ENCODE data around the gene ZBTB7B.

Gene ZBTB7B

GRCh38 chr1:155006601-155007101, 4.0 kb downstream of the ZBTB7B start:
- H3K27me3 ChIP-seq (ENCODE audit: insufficient read depth, low read length), result no peaks in the 10 kb centered on the region
- peaks cover 18% of the 10 kb centered on the region for H3K4me1 ChIP-seq (ENCODE audit: insufficient read depth, low read length)
- H3K36me3 ChIP-seq (ENCODE audit: insufficient read depth, low read length), result no peaks in the 10 kb centered on the region
- H3K4me3 ChIP-seq (ENCODE audit: low read length), result no peak overlapping the region
- no peaks in the 10 kb centered on the region for H3K9me3 ChIP-seq (ENCODE audit: low read length)
- H2AFZ ChIP-seq (ENCODE audit: low read depth, low read length), result no peak overlapping the region

- H3K4me1 ChIP-seq (ENCODE audit: insufficient read depth, low read length), result peaks cover 25% of the 10 kb centered on the region
- H3K36me3 ChIP-seq (ENCODE audit: insufficient read depth, low read length), result no peaks in the 10 kb centered on the region
- no peak overlapping the region for H2AFZ ChIP-seq (ENCODE audit: low read depth, low read length)
- no peaks in the 10 kb centered on the region for H3K9me3 ChIP-seq (ENCODE audit: low read length)
- no peaks in the 10 kb centered on the region for H3K27me3 ChIP-seq (ENCODE audit: insufficient read depth, low read length)
- H3K4me3 ChIP-seq (ENCODE audit: low read length), result no peak overlapping the region
Measured at GRCh38 chr1:155007251-155007828, 4.7 kb downstream of the ZBTB7B start.

- Histone ChIP-seq H3K4me1 (ENCODE audit: insufficient read depth, low read length) (peaks cover 23% of the 10 kb centered on the region), H3K9me3 (ENCODE audit: low read length) (no peaks in the 10 kb centered on the region), H2AFZ (ENCODE audit: low read depth, low read length) (no peak overlapping the region)
Measured at GRCh38 chr1:155008015-155008941, 5.7 kb downstream of the ZBTB7B start.

GRCh38 chr1:155009221-155009711, 6.7 kb downstream of the ZBTB7B start:
- H3K27me3 ChIP-seq (ENCODE audit: insufficient read depth, low read length), result no peaks in the 10 kb centered on the region

More at GRCh38 chr1:155008015-155008941, 5.7 kb downstream of the ZBTB7B start:
- Histone ChIP-seq H3K4me3 (ENCODE audit: low read length) (no peak overlapping the region), H3K27me3 (ENCODE audit: insufficient read depth, low read length) (no peaks in the 10 kb centered on the region), H3K36me3 (ENCODE audit: insufficient read depth, low read length) (no peaks in the 10 kb centered on the region)

GRCh38 chr1:155009742-155010141, 7.1 kb downstream of the ZBTB7B start:
- Histone ChIP-seq H3K27me3 (ENCODE audit: insufficient read depth, low read length) (no peaks in the 10 kb centered on the region), H3K9me3 (ENCODE audit: low read length) (no peaks in the 10 kb centered on the region), H3K4me1 (ENCODE audit: insufficient read depth, low read length) (peaks cover 11% of the 10 kb centered on the region), H3K36me3 (ENCODE audit: insufficient read depth, low read length) (no peaks in the 10 kb centered on the region), H2AFZ (ENCODE audit: low read depth, low read length) (no peak overlapping the region), H3K4me3 (ENCODE audit: low read length) (no peak overlapping the region)

More at GRCh38 chr1:155009221-155009711, 6.7 kb downstream of the ZBTB7B start:
- H3K4me1 ChIP-seq (ENCODE audit: insufficient read depth, low read length), result peaks cover 15% of the 10 kb centered on the region
- H2AFZ ChIP-seq (ENCODE audit: low read depth, low read length), result no peak overlapping the region
- no peaks in the 10 kb centered on the region for H3K9me3 ChIP-seq (ENCODE audit: low read length)
- no peak overlapping the region for H3K4me3 ChIP-seq (ENCODE audit: low read length)
- H3K36me3 ChIP-seq (ENCODE audit: insufficient read depth, low read length), result no peaks in the 10 kb centered on the region

GRCh38 chr1:155010211-155010918, 7.8 kb downstream of the ZBTB7B start:
- H3K9me3 ChIP-seq (ENCODE audit: low read length), result no peaks in the 10 kb centered on the region
- H3K4me3 ChIP-seq (ENCODE audit: low read length), result no peak overlapping the region
- H2AFZ ChIP-seq (ENCODE audit: low read depth, low read length), result no peak overlapping the region
- no peaks in the 10 kb centered on the region for H3K27me3 ChIP-seq (ENCODE audit: insufficient read depth, low read length)
- H3K36me3 ChIP-seq (ENCODE audit: insufficient read depth, low read length), result no peaks in the 10 kb centered on the region
- H3K4me1 ChIP-seq (ENCODE audit: insufficient read depth, low read length), result peaks cover 11% of the 10 kb centered on the region

GRCh38 chr1:155011004-155011416, 8.4 kb downstream of the ZBTB7B start:
- Histone ChIP-seq H3K4me1 (ENCODE audit: insufficient read depth, low read length) (peaks cover 11% of the 10 kb centered on the region), H3K9me3 (ENCODE audit: low read length) (no peaks in the 10 kb centered on the region), H2AFZ (ENCODE audit: low read depth, low read length) (no peak overlapping the region), H3K4me3 (ENCODE audit: low read length) (no peak overlapping the region), H3K27me3 (ENCODE audit: insufficient read depth, low read length) (no peaks in the 10 kb centered on the region), H3K36me3 (ENCODE audit: insufficient read depth, low read length) (no peaks in the 10 kb centered on the region)

- H2AFZ ChIP-seq (ENCODE audit: low read depth, low read length), result no peak overlapping the region
- peaks cover 11% of the 10 kb centered on the region for H3K4me1 ChIP-seq (ENCODE audit: insufficient read depth, low read length)
- no peak overlapping the region for H3K4me3 ChIP-seq (ENCODE audit: low read length)
- peaks cover 4% of the 10 kb centered on the region for H3K36me3 ChIP-seq (ENCODE audit: insufficient read depth, low read length)
- no peaks in the 10 kb centered on the region for H3K27me3 ChIP-seq (ENCODE audit: insufficient read depth, low read length)
- no peaks in the 10 kb centered on the region for H3K9me3 ChIP-seq (ENCODE audit: low read length)
Measured at GRCh38 chr1:155011437-155012025, 8.9 kb downstream of the ZBTB7B start.

GRCh38 chr1:155012026-155012546, 9.5 kb downstream of the ZBTB7B start:
- Histone ChIP-seq H2AFZ (ENCODE audit: low read depth, low read length) (no peak overlapping the region), H3K27me3 (ENCODE audit: insufficient read depth, low read length) (no peaks in the 10 kb centered on the region), H3K4me3 (ENCODE audit: low read length) (no peak overlapping the region), H3K9me3 (ENCODE audit: low read length) (no peaks in the 10 kb centered on the region), H3K4me1 (ENCODE audit: insufficient read depth, low read length) (peaks cover 11% of the 10 kb centered on the region), H3K36me3 (ENCODE audit: insufficient read depth, low read length) (peaks cover 5% of the 10 kb centered on the region)

- H3K4me3 ChIP-seq (ENCODE audit: low read length), result no peak overlapping the region
- H3K27me3 ChIP-seq (ENCODE audit: insufficient read depth, low read length), result no peaks in the 10 kb centered on the region
- no peaks in the 10 kb centered on the region for H3K9me3 ChIP-seq (ENCODE audit: low read length)
- H3K4me1 ChIP-seq (ENCODE audit: insufficient read depth, low read length), result peaks cover 16% of the 10 kb centered on the region
- peaks cover 5% of the 10 kb centered on the region for H3K36me3 ChIP-seq (ENCODE audit: insufficient read depth, low read length)
- H2AFZ ChIP-seq (ENCODE audit: low read depth, low read length), result no peak overlapping the region
Measured at GRCh38 chr1:155012776-155013602, 10.4 kb downstream of the ZBTB7B start.

GRCh38 chr1:155013632-155014031, 11.0 kb downstream of the ZBTB7B start:
- no peak overlapping the region for H2AFZ ChIP-seq (ENCODE audit: low read depth, low read length)
- H3K9me3 ChIP-seq (ENCODE audit: low read length), result no peaks in the 10 kb centered on the region
- no peaks in the 10 kb centered on the region for H3K27me3 ChIP-seq (ENCODE audit: insufficient read depth, low read length)
- no peak overlapping the region for H3K4me3 ChIP-seq (ENCODE audit: low read length)
- peaks cover 20% of the 10 kb centered on the region for H3K4me1 ChIP-seq (ENCODE audit: insufficient read depth, low read length)
- peaks cover 5% of the 10 kb centered on the region for H3K36me3 ChIP-seq (ENCODE audit: insufficient read depth, low read length)

Measured in neuron (in vitro differentiated cells).